ENCODE measurements around the gene ACADS. TPM values are rescaled to one million over a fixed set of nuclear protein-coding genes. Genes with fewer than 3 reads are reported as not detected.

Gene ACADS
- total RNA-seq, 1 experiment from 2014 or later = 12.5 TPM

DNA sequence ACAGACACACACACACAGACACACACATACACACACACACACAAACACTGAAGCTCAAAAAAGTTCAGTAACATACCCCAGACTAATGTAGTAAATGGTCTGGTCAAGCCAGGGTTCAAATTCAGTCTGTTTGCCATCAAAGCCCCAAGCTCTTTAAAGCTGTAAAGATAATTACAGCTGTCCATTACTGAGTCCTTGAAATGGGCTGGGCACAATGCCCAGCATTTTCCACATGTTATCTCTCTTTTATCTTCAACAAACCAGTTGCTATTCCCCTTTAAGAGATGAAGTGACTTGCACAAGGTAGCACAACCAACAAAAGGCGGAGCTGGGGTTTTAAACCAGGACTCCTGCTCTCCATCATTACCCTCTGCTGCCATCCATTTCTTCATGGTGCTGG is 23.0 kb upstream of the ACADS start:
- TF ChIP-seq, protein P1, sequence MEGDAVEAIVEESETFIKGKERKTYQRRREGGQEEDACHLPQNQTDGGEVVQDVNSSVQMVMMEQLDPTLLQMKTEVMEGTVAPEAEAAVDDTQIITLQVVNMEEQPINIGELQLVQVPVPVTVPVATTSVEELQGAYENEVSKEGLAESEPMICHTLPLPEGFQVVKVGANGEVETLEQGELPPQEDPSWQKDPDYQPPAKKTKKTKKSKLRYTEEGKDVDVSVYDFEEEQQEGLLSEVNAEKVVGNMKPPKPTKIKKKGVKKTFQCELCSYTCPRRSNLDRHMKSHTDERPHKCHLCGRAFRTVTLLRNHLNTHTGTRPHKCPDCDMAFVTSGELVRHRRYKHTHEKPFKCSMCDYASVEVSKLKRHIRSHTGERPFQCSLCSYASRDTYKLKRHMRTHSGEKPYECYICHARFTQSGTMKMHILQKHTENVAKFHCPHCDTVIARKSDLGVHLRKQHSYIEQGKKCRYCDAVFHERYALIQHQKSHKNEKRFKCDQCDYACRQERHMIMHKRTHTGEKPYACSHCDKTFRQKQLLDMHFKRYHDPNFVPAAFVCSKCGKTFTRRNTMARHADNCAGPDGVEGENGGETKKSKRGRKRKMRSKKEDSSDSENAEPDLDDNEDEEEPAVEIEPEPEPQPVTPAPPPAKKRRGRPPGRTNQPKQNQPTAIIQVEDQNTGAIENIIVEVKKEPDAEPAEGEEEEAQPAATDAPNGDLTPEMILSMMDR (IDR thresholded peaks at IDR 0.05; ENCODE audit: insufficient read depth in 1 of 2, low read depth in 1 of 2, low read length in 1 of 2, severe bottlenecking in 1 of 2, unreplicated experiment in 1 of 2) = no peak
- Histone ChIP-seq H3K36me3 (ENCODE audit: control insufficient read depth, insufficient read depth, low read length) (peaks cover 1% of the 10 kb centered on the region; the same call in 1 of the 2 replicates), H3K4me1 (peaks cover 2% of the 10 kb centered on the region), H3K9me3 (no peaks in the 10 kb centered on the region), H3K27me3 (replicated peaks; ENCODE audit: control insufficient read depth, insufficient read depth, low read length) (no peaks in the 10 kb centered on the region), H3K4me3 (ENCODE audit: low read depth, low read length) (no peak overlapping the region)
- POLR2A ChIA-PET = no interaction called here
- Mint-ChIP-seq H3K27ac (ENCODE audit: unreplicated experiment) (no peak overlapping the region), H3K27me3 (ENCODE audit: insufficient read depth, unreplicated experiment) (no peaks in the 10 kb centered on the region), H3K36me3 (ENCODE audit: insufficient read depth, unreplicated experiment) (peaks cover 33% of the 10 kb centered on the region), H3K4me1 (ENCODE audit: low read depth, unreplicated experiment) (peaks cover 7% of the 10 kb centered on the region), H3K4me3 (ENCODE audit: unreplicated experiment) (no peak overlapping the region), H3K9me3 (ENCODE audit: unreplicated experiment) (no peaks in the 10 kb centered on the region)
- CTCF ChIA-PET = no interaction called here
- no TSS peak for BruUV-seq (replicated peaks)
- no peak for DNase-seq
- intact Hi-C loops (cut with micrococcal nuclease; ENCODE audit: unreplicated experiment) = no loop called here

DNA sequence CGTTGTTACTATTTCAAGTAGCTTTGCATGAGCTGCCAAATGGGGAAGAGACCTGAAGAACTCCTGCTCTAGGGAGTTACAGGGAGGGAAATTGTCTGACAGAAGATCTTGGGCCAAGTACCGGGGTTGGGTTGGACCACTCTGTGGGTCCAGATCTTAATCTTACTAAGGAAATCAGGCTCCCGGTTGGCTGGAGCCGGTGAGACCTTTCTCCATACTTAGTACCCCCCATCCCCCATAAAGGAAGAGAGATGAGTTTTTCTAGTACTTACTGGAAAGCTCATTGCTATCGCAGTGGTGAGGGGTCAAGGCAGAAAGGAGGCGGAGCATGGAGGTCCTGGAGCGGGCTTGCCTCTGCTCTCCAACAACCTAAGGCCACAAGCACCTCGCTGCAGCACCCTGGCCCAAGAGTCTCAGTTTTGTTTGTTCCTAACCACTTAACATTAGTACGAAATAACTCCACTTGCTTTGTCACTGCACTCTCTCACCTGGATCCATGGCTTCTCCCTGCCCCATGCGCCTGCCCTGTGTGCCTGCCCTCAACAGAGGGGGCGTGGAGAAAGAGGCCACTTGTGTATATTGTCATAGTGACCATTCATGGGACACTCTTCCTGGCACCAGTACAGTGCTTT is 22.2 kb upstream of the ACADS start:
- Histone ChIP-seq H3K4me3 (ENCODE audit: low read depth, low read length) (no peak overlapping the region), H3K4me1 (no peaks in the 10 kb centered on the region), H3K9me3 (no peaks in the 10 kb centered on the region), H3K27me3 (replicated peaks; ENCODE audit: control insufficient read depth, insufficient read depth, low read length) (no peaks in the 10 kb centered on the region), H3K36me3 (ENCODE audit: control insufficient read depth, insufficient read depth, low read length) (peaks cover 1% of the 10 kb centered on the region; the same call in 1 of the 2 replicates)
- intact Hi-C loops (cut with micrococcal nuclease; ENCODE audit: unreplicated experiment) = no loop called here
- ChIA-PET CTCF (no interaction called here), POLR2A (no interaction called here)
- Mint-ChIP-seq H3K9me3 (ENCODE audit: unreplicated experiment) (no peaks in the 10 kb centered on the region), H3K27me3 (ENCODE audit: insufficient read depth, unreplicated experiment) (no peaks in the 10 kb centered on the region), H3K4me1 (ENCODE audit: low read depth, unreplicated experiment) (peaks cover 7% of the 10 kb centered on the region), H3K27ac (ENCODE audit: unreplicated experiment) (no peak overlapping the region), H3K36me3 (ENCODE audit: insufficient read depth, unreplicated experiment) (peaks cover 30% of the 10 kb centered on the region), H3K4me3 (ENCODE audit: unreplicated experiment) (no peak overlapping the region)
- DNase-seq = no peak
- BruUV-seq (replicated peaks) = no TSS peak
- TF ChIP-seq, protein P1 (IDR thresholded peaks at IDR 0.05; ENCODE audit: insufficient read depth in 1 of 2, low read depth in 1 of 2, low read length in 1 of 2, severe bottlenecking in 1 of 2, unreplicated experiment in 1 of 2) = no peak

DNA sequence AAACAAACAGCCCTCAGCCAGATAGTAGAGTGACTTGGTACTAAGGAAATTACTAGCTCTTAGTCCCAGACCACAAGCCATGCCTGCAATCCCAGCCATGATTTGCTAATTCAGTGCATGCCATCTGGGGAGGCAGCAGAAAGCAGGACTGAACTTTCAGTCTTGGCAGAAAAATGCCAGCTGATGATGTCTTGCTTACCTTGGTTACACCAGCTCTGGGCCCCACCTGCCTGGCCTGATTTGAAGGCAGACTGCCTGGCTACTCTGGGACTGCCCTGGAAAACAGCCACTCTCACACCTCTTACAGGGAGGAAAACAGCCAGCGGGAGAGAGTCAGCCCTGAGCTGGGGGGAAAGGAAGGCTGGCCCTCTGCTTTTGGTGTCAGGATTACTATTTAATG is 20.0 kb upstream of the ACADS start:
- Mint-ChIP-seq H3K27me3 (ENCODE audit: insufficient read depth, unreplicated experiment) (no peaks in the 10 kb centered on the region), H3K36me3 (ENCODE audit: insufficient read depth, unreplicated experiment) (peaks cover 21% of the 10 kb centered on the region), H3K27ac (ENCODE audit: unreplicated experiment) (no peak overlapping the region), H3K4me1 (ENCODE audit: low read depth, unreplicated experiment) (peaks cover 7% of the 10 kb centered on the region), H3K9me3 (ENCODE audit: unreplicated experiment) (no peaks in the 10 kb centered on the region), H3K4me3 (ENCODE audit: unreplicated experiment) (no peak overlapping the region)
- H3K27me3 ChIP-seq (replicated peaks; ENCODE audit: control insufficient read depth, insufficient read depth, low read length) = no peaks in the 10 kb centered on the region
- DNase-seq = no peak
- TF ChIP-seq, protein P1 (IDR thresholded peaks at IDR 0.05; ENCODE audit: insufficient read depth in 1 of 2, low read depth in 1 of 2, low read length in 1 of 2, severe bottlenecking in 1 of 2, unreplicated experiment in 1 of 2) = no peak
- intact Hi-C loops (cut with micrococcal nuclease; ENCODE audit: unreplicated experiment) = no loop called here
- POLR2A ChIA-PET = no interaction called here
- CTCF ChIA-PET = interaction anchor here (0.7 kb wide), 1 partner anchor 56 kb away, joined by 3 read pairs; no protein-coding TSS in a partner anchor
- no peaks in the 10 kb centered on the region for H3K9me3 ChIP-seq
- no peak overlapping the region for H3K4me3 ChIP-seq (ENCODE audit: low read depth, low read length)
- peaks cover 5% of the 10 kb centered on the region; the same call in 1 of the 2 replicates for H3K4me1 ChIP-seq
- H3K36me3 ChIP-seq (ENCODE audit: control insufficient read depth, insufficient read depth, low read length) = 0 out of 2 replicates have a peak, but pooled peaks cover 1% of the 10 kb centered on the region
- BruUV-seq (replicated peaks) = no TSS peak

Measured in Caco-2 (cell line).